Lower leg skin (tissue), 4 donors: ENCODE results near the gene ING3. TPM values are rescaled to one million over a fixed set of nuclear protein-coding genes. Genes with fewer than 3 reads are reported as not detected.

Experiments used
- DNase-seq, 2 donors: peaks; one replicate each; pipeline ENCODE4 v3.0.0-alpha.2; 2019; ENCODE audit warnings: low spot score in 2 of 2
- H3K4me3 ChIP-seq: fragments of 200-600 bp; sonication (generic); 2 replicates; pipeline ENCODE4 v1.5.1; 2017; ENCODE audit warnings: mild to moderate bottlenecking, low read depth; ENCODE audit not compliant: poor library complexity, severe bottlenecking
- POLR2A ChIP-seq, 2 donors: fragments of 450-650 bp; IDR thresholded peaks; one replicate each; pipeline ENCODE4 v1.6.1; 2016 to 2017; ENCODE audit warnings: antibody characterized with exemption in 2 of 2, mild to moderate bottlenecking in 1 of 2, moderate library complexity in 1 of 2
- WGBS, 2 donors: methylation state at CpG; one replicate each; pipeline ENCODE4 v1.1.5; 2018; 5-methylcytosine and 5-hydroxymethylcytosine counted together
- intact Hi-C: fragments of 100-400 bp; cut with DNase I; formaldehyde crosslinking; loops from one replicate; pipeline ENCODE4 v1.15.0; 2023; ENCODE audit warnings: low total_unique reads
- total RNA-seq, 4 donors: library from RNA; depleted of rRNA; stranded (reverse); fragments of >200 nt; gene quantifications; one replicate each; pipeline ENCODE4 v1.1.0, GENCODE V29; 2016
- TF ChIP-seq, protein P1 (sequence below), 3 donors: fragments of 450-650 bp; IDR thresholded peaks; one replicate each; pipeline ENCODE4 v1.5.1; 2016; ENCODE audit warnings: antibody characterized with exemption in 3 of 3, mild to moderate bottlenecking in 3 of 3, moderate library complexity in 2 of 3

Gene ING3
- total RNA-seq, 4 donors from 2014 or later: 6.6 to 11.4 (median 9.8) TPM

DNA sequence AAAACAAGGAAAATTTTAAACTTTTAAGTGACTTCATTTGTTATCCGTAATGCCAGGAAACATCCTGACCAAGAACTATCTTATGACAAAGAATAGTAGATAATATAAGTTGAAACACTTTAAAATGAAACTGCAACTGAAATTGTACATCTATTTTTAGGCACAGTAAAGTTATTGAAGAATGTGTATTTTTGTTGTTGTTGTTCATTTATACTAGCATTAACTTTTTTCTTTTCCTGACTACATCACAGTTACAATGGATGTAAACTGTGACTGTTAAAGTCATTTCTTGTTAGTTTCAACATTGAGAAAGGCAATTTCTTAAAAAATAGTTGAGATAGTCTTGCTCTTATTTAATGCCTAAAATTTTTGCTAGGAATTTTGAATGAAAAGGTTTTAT is 40.6 kb downstream of the ING3 start:
- WGBS, 2 donors: 50 to 66% methylated on average over 1 of the region's 1 CpG
- H3K4me3 ChIP-seq: no peak overlapping the region
- intact Hi-C loops: loop anchor here (2.0 kb wide), 1 partner anchor 40 kb away; the partner anchor contains the start of gene ING3
- TF ChIP-seq, protein P1, sequence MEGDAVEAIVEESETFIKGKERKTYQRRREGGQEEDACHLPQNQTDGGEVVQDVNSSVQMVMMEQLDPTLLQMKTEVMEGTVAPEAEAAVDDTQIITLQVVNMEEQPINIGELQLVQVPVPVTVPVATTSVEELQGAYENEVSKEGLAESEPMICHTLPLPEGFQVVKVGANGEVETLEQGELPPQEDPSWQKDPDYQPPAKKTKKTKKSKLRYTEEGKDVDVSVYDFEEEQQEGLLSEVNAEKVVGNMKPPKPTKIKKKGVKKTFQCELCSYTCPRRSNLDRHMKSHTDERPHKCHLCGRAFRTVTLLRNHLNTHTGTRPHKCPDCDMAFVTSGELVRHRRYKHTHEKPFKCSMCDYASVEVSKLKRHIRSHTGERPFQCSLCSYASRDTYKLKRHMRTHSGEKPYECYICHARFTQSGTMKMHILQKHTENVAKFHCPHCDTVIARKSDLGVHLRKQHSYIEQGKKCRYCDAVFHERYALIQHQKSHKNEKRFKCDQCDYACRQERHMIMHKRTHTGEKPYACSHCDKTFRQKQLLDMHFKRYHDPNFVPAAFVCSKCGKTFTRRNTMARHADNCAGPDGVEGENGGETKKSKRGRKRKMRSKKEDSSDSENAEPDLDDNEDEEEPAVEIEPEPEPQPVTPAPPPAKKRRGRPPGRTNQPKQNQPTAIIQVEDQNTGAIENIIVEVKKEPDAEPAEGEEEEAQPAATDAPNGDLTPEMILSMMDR (IDR thresholded peaks at IDR 0.05): no peak
- TF ChIP-seq POLR2A (IDR thresholded peaks at IDR 0.05): no peak
- no peak for DNase-seq

DNA sequence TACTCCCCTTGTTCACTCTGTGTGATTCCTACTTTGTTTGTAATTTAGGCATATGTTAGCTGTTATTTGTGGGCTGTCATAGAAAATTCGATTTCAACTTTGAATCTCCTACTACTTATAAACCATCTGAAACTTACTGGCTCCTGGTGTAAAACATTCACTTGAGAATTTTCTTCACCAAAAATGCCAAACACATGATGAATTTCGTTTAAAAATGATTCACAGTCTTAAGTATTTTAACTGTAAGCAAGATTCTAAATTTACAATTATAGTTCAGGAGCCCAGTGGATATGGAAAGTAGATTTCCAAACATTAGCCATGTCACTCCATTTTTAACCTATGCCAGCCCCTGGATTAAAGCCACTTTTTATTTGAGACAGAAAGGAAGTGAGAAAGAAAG is 41.0 kb downstream of the ING3 start:
- DNase-seq: no peak
- H3K4me3 ChIP-seq: no peak overlapping the region
- TF ChIP-seq POLR2A (IDR thresholded peaks at IDR 0.05): no peak
- TF ChIP-seq, protein P1 (IDR thresholded peaks at IDR 0.05): no peak
- intact Hi-C loops: loop anchor here (2.0 kb wide), 1 partner anchor 41 kb away; the partner anchor contains the start of gene ING3
- 44 to 51% methylated on average over 2 of the region's 2 CpGs for WGBS, 2 donors

DNA sequence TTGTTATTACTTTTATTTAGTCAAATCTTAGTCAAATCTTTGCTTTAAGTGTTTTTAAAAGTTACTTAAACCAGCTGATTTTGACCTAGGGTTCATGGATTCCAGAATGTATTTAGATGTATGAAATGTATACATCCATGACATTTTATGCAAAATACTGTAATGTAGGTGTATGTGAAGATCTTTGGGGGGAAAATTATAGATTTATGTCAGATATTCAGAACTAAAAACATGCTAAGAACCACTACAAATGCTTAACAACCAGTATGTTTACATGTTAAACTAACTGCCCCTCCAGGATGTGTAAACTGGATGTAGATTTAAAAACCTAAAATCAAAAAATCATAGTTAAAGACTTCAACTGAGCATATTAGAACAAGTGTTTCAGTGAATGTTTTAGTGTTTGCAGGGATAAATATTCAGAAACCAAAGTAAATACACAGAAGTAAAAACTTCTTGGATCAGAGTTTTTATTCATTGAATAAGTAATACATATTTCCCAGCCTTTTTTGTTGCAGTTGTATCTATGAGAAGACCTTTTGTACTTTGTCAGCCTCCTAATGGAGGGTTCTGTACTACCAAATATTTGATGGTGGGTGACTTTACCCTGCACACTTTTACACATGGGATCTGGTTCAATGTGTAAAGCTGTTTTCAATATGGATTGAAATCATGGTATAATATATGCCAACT is 41.8 kb downstream of the ING3 start:
- H3K4me3 ChIP-seq: no peak overlapping the region
- no peak for TF ChIP-seq POLR2A (IDR thresholded peaks at IDR 0.05)
- TF ChIP-seq, protein P1 (IDR thresholded peaks at IDR 0.05): no peak
- DNase-seq: no peak
- intact Hi-C loops: no loop called here

DNA sequence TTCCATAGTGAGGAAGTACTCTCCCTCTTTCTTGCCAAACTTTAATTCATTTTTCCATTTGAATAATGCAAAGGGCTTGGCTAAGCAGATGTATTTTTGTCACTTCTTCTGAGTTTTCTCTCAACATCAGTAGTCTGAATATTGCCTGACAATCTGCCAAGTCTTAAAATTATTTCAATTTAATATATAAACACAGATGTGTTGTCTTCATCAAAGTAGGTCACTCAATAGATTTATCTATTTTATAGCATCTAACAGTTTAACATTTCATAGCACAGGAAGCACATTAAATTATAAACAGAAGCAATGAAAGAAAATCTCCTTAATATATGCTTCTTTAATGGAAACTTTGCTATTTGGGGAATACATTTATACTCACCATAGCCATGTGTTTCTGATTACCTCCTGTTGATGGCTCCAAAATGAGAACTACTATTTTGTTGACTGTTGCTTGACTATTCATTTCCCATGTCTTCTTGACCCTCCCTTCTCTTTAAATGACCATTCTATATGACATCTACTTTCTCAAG is 42.5 kb downstream of the ING3 start:
- DNase-seq: no peak
- intact Hi-C loops: no loop called here

DNA sequence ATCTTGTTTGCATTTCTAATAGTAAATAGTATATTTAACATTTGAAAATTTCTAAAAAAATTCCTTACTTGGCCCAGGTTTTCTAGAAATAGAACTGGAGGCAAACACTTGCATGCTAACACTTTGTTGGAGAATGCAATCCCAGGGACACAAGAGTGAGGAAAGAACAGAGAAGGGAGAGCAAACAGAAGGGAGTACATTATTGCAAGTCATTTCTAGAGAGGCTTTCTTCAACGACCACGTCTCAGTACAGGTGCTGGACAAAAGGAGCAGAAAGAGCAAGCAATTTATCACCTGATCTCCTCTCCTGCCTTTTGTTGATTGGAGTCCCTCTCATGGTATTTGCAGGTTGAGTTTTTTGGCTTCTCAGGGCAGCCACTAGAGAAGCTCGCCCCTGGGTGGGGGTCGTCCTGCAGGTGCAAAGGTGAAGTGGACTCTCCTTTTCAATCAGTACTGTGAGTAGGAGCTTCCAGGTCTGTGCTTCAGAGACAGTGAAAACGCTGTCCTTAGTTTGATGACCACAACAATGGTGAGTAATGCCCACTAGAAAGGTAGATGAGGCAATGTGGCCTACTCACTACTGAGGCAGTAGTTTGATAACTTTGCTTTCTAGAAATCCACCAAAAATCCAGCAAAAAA is 43.1 kb downstream of the ING3 start:
- DNase-seq: no peak
- 80 to 83% methylated on average over 5 of the region's 5 CpGs for WGBS, 2 donors
- H3K4me3 ChIP-seq: no peak overlapping the region
- TF ChIP-seq, protein P1 (IDR thresholded peaks at IDR 0.05): no peak
- TF ChIP-seq POLR2A (IDR thresholded peaks at IDR 0.05): no peak
- intact Hi-C loops: no loop called here

More for the DNA sequence above, 42.5 kb downstream of the ING3 start:
- H3K4me3 ChIP-seq: no peak overlapping the region
- no peak for TF ChIP-seq POLR2A (IDR thresholded peaks at IDR 0.05)
- TF ChIP-seq, protein P1 (IDR thresholded peaks at IDR 0.05): no peak
